AG09319 (cell line): ENCODE data around the gene WDR35.

ENCODE experiments used
- DNase-seq: peaks from one replicate; pipeline ENCODE4 v3.0.0-alpha.2; 2010; ENCODE audit warnings: low read depth; ENCODE audit errors: extremely low read depth
- CTCF ChIP-seq: IDR thresholded peaks from 2 replicates; pipeline ENCODE4 v1.5.1; 2011; ENCODE audit warnings: low read depth, mild to moderate bottlenecking, inconsistent platforms, low read length, moderate library complexity

The WDR35 gene

GRCh38 chr2:19989667-19990415, at the start of gene WDR35:
TSS of gene WDR35 (minus strand) at chr2:19990105. CDS start at chr2:19990015, 90 bp downstream.
- no peak for TF ChIP-seq CTCF

GRCh38 chr2:20037660-20038059, 47.8 kb upstream of the WDR35 start:
- no peak for DNase-seq
- TF ChIP-seq CTCF: no peak

More at GRCh38 chr2:19989667-19990415, at the start of gene WDR35:
- DNase-seq: peak; percentile 56

GRCh38 chr2:20035955-20036666, 46.2 kb upstream of the WDR35 start:
- no peak for DNase-seq
- TF ChIP-seq CTCF: no peak

- no peak for TF ChIP-seq CTCF
- no peak for DNase-seq
Measured at GRCh38 chr2:20034821-20035220, 44.9 kb upstream of the WDR35 start.

GRCh38 chr2:20034218-20034617, 44.3 kb upstream of the WDR35 start:
- no peak for TF ChIP-seq CTCF
- DNase-seq: no peak

- DNase-seq: no peak
- TF ChIP-seq CTCF: no peak
Measured at GRCh38 chr2:20033322-20033721, 43.4 kb upstream of the WDR35 start.

- DNase-seq: no peak
- no peak for TF ChIP-seq CTCF
Measured at GRCh38 chr2:20030224-20030623, 40.3 kb upstream of the WDR35 start.
